ENCODE measurements around the gene OR7D2.

GRCh38 chr19:9175326-9175725 is 3.5 kb upstream of the OR7D2 start:
- no peak for TF ChIP-seq POLR2A (IDR thresholded peaks at IDR 0.05)
- no peak for TF ChIP-seq CTCF (IDR thresholded peaks at IDR 0.05)
- TF ChIP-seq POLR2AphosphoS5 (IDR thresholded peaks at IDR 0.05), result no peak
